HEK293 (cell line): Measurements from ENCODE around the gene ZNF790.

Experiments used
- ATF2 ChIP-seq: fragments of 450-650 bp; formaldehyde crosslinking; IDR thresholded peaks from 2 replicates; pipeline ENCODE4 v1.5.1; 2016; ENCODE audit warnings: missing biosample characterization, missing genetic modification characterization, low read depth
- KLF1 ChIP-seq: fragments of 450-650 bp; formaldehyde crosslinking; IDR thresholded peaks from 2 replicates; pipeline ENCODE4 v1.5.1; 2016; ENCODE audit warnings: missing biosample characterization, missing genetic modification characterization
- KLF9 ChIP-seq: fragments of 450-650 bp; formaldehyde crosslinking; IDR thresholded peaks from 2 replicates; pipeline ENCODE4 v1.5.1; 2016; ENCODE audit warnings: missing biosample characterization, missing genetic modification characterization, low read depth
- SALL2 ChIP-seq: fragments of 450-650 bp; formaldehyde crosslinking; IDR thresholded peaks from 2 replicates; pipeline ENCODE4 v1.5.0; 2017; ENCODE audit warnings: missing biosample characterization, mild to moderate bottlenecking, missing genetic modification characterization, borderline replicate concordance
- TCF7L2 ChIP-seq: IDR thresholded peaks from 2 replicates; pipeline ENCODE4 v1.6.1; 2011; ENCODE audit warnings: low read depth, mild to moderate bottlenecking, inconsistent platforms, low read length, moderate library complexity, borderline replicate concordance
- ZBTB10 ChIP-seq: fragments of 450-650 bp; formaldehyde crosslinking; IDR thresholded peaks from 2 replicates; pipeline ENCODE4 v1.5.1; 2016; ENCODE audit warnings: missing biosample characterization, missing genetic modification characterization
- ZBTB48 ChIP-seq: fragments of 450-650 bp; formaldehyde crosslinking; IDR thresholded peaks from 2 replicates; pipeline ENCODE4 v1.5.1; 2016; ENCODE audit warnings: missing biosample characterization, missing genetic modification characterization
- ZBTB49 ChIP-seq: fragments of 450-650 bp; formaldehyde crosslinking; IDR thresholded peaks from 2 replicates; pipeline ENCODE4 v1.5.1; 2016; ENCODE audit warnings: missing biosample characterization, missing genetic modification characterization, low read depth
- ZFP41 ChIP-seq: fragments of 450-650 bp; formaldehyde crosslinking; IDR thresholded peaks from 2 replicates; pipeline ENCODE4 v1.5.1; 2016; ENCODE audit warnings: missing biosample characterization, missing genetic modification characterization, borderline replicate concordance
- ZIC2 ChIP-seq: fragments of 450-650 bp; formaldehyde crosslinking; IDR thresholded peaks from 2 replicates; pipeline ENCODE4 v1.5.1; 2016; ENCODE audit warnings: missing biosample characterization, missing genetic modification characterization
- ZNF157 ChIP-seq: fragments of 450-650 bp; formaldehyde crosslinking; IDR thresholded peaks from 2 replicates; pipeline ENCODE4 v1.5.1; 2016; ENCODE audit warnings: missing biosample characterization, missing genetic modification characterization
- ZNF221 ChIP-seq: fragments of 450-650 bp; formaldehyde crosslinking; IDR thresholded peaks from 2 replicates; pipeline ENCODE4 v1.5.1; 2017; ENCODE audit warnings: missing biosample characterization, missing genetic modification characterization, borderline replicate concordance
- ZNF274 ChIP-seq, 2 experiments: fragments of 200-500 bp in 1 of 2; fragments of 450-650 bp in 1 of 2; sonication (Bioruptor generic) in 1 of 2; formaldehyde crosslinking in 1 of 2; IDR thresholded peaks; 2 replicates each; pipeline versions ENCODE4 v1.5.1 to v1.6.1; 2014 to 2016; ENCODE audit warnings: borderline replicate concordance in 1 of 2, inconsistent platforms in 1 of 2, low read length in 1 of 2, missing biosample characterization in 1 of 2, missing genetic modification characterization in 1 of 2
- ZNF335 ChIP-seq: fragments of 450-650 bp; formaldehyde crosslinking; conservative IDR thresholded peaks from 2 replicates; pipeline ENCODE4 v1.5.1; 2016; ENCODE audit warnings: missing biosample characterization, missing genetic modification characterization
- ZNF394 ChIP-seq: fragments of 450-650 bp; formaldehyde crosslinking; IDR thresholded peaks from 2 replicates; pipeline ENCODE4 v1.5.1; 2016; ENCODE audit warnings: missing biosample characterization, missing genetic modification characterization, mild to moderate bottlenecking, moderate library complexity, borderline replicate concordance
- ZNF404 ChIP-seq: fragments of 450-650 bp; formaldehyde crosslinking; IDR thresholded peaks from 2 replicates; pipeline ENCODE4 v1.5.1; 2017; ENCODE audit warnings: missing biosample characterization, missing genetic modification characterization
- ZNF423 ChIP-seq: fragments of 450-650 bp; formaldehyde crosslinking; IDR thresholded peaks from 2 replicates; pipeline ENCODE4 v1.5.1; 2016; ENCODE audit warnings: missing biosample characterization, missing genetic modification characterization
- ZNF544 ChIP-seq: fragments of 450-650 bp; formaldehyde crosslinking; IDR thresholded peaks from 2 replicates; pipeline ENCODE4 v1.5.0; 2017; ENCODE audit warnings: missing biosample characterization, missing genetic modification characterization
- ZNF558 ChIP-seq: fragments of 450-650 bp; formaldehyde crosslinking; IDR thresholded peaks from 2 replicates; pipeline ENCODE4 v1.5.1; 2016; ENCODE audit warnings: missing biosample characterization, missing genetic modification characterization
- ZNF596 ChIP-seq: fragments of 450-650 bp; IDR thresholded peaks from 2 replicates; pipeline ENCODE4 v1.5.0; 2018; ENCODE audit warnings: missing biosample characterization, mild to moderate bottlenecking, missing genetic modification characterization, moderate library complexity
- ZNF600 ChIP-seq: fragments of 450-650 bp; formaldehyde crosslinking; IDR thresholded peaks from 2 replicates; pipeline ENCODE4 v1.5.1; 2016; ENCODE audit warnings: missing biosample characterization, missing genetic modification characterization
- ZNF624 ChIP-seq: fragments of 450-650 bp; formaldehyde crosslinking; IDR thresholded peaks from 2 replicates; pipeline ENCODE4 v1.5.1; 2017; ENCODE audit warnings: missing biosample characterization, missing genetic modification characterization
- ZNF629 ChIP-seq: fragments of 450-650 bp; formaldehyde crosslinking; IDR thresholded peaks from 2 replicates; pipeline ENCODE4 v1.5.1; 2017; ENCODE audit warnings: missing biosample characterization, missing genetic modification characterization
- ZNF664 ChIP-seq: fragments of 450-650 bp; formaldehyde crosslinking; IDR thresholded peaks from 2 replicates; pipeline ENCODE4 v1.5.1; 2016; ENCODE audit warnings: missing biosample characterization, missing genetic modification characterization
- ZNF792 ChIP-seq: fragments of 450-650 bp; formaldehyde crosslinking; IDR thresholded peaks from 2 replicates; pipeline ENCODE4 v1.5.1; 2016; ENCODE audit warnings: missing biosample characterization, missing genetic modification characterization
- TF ChIP-seq, protein P1 (sequence below): fragments of 450-650 bp; formaldehyde crosslinking; IDR thresholded peaks from 2 replicates; pipeline ENCODE4 v1.5.1; 2017; ENCODE audit warnings: missing biosample characterization, missing genetic modification characterization
- TF ChIP-seq, protein P2 (sequence below): fragments of 450-650 bp; formaldehyde crosslinking; IDR thresholded peaks from 2 replicates; pipeline ENCODE4; 2016; ENCODE audit warnings: missing biosample characterization, missing genetic modification characterization
- TF ChIP-seq, protein P3 (sequence below): fragments of 450-650 bp; formaldehyde crosslinking; IDR thresholded peaks from 2 replicates; pipeline ENCODE4 v1.5.1; 2017; ENCODE audit warnings: missing biosample characterization, missing genetic modification characterization

The ZNF790 gene

GRCh38 chr19:36849701-36850558 is 11.7 kb upstream of the ZNF790 start (continued):
- peak; percentile 61 for TF ChIP-seq ZNF157 (tag by site-specific recombination)
- peak; percentile 90 for TF ChIP-seq ZBTB48
- 0 out of 2 replicates have a peak, but pooled peaks have one; percentile 10 for TF ChIP-seq ATF2 (tag by site-specific recombination)
- TF ChIP-seq KLF9, result peak; percentile 57
- TF ChIP-seq ZNF394 (tag by site-specific recombination), result peak; percentile 61; the same call in 1 of the 2 replicates
- TF ChIP-seq ZNF624 (tag by site-specific recombination), result no peak
- no peak for TF ChIP-seq ZNF221 (tag by site-specific recombination)
- TF ChIP-seq ZBTB10 (tag by site-specific recombination), result peak; percentile 99
- TF ChIP-seq SALL2 (tag by site-specific recombination), result no peak
- no peak for TF ChIP-seq ZFP41 (tag by site-specific recombination)
- no peak for TF ChIP-seq ZIC2
- TF ChIP-seq, protein P1, sequence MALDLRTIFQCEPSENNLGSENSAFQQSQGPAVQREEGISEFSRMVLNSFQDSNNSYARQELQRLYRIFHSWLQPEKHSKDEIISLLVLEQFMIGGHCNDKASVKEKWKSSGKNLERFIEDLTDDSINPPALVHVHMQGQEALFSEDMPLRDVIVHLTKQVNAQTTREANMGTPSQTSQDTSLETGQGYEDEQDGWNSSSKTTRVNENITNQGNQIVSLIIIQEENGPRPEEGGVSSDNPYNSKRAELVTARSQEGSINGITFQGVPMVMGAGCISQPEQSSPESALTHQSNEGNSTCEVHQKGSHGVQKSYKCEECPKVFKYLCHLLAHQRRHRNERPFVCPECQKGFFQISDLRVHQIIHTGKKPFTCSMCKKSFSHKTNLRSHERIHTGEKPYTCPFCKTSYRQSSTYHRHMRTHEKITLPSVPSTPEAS, result peak; percentile 89
- no peak for TF ChIP-seq ZNF423 (tag by site-specific recombination)
- no peak for TF ChIP-seq ZNF664 (tag by site-specific recombination)
- no peak for TF ChIP-seq TCF7L2
- TF ChIP-seq ZBTB49 (tag by site-specific recombination), result no peak
- TF ChIP-seq ZNF792 (tag by site-specific recombination), result peak; percentile 94
- TF ChIP-seq ZNF335 (tag by site-specific recombination), result peak; percentile 95
- no peak for TF ChIP-seq ZNF404 (tag by site-specific recombination)
- peak; percentile 96 for TF ChIP-seq ZNF600 (tag by site-specific recombination)
- TF ChIP-seq ZNF558 (tag by site-specific recombination), result peak; percentile 84
- no peak for TF ChIP-seq ZNF274 (IDR thresholded peaks at IDR 0.05; ENCODE audit: low read length)
- no peak for TF ChIP-seq ZNF274 (tag by site-specific recombination; IDR thresholded peaks at IDR 0.05; ENCODE audit: borderline replicate concordance)
- TF ChIP-seq ZNF629 (tag by site-specific recombination), result 0 out of 2 replicates have a peak, but pooled peaks have one; percentile 39
- TF ChIP-seq ZNF596, result no peak
- peak; percentile 79 for TF ChIP-seq KLF1
- TF ChIP-seq, protein P2, sequence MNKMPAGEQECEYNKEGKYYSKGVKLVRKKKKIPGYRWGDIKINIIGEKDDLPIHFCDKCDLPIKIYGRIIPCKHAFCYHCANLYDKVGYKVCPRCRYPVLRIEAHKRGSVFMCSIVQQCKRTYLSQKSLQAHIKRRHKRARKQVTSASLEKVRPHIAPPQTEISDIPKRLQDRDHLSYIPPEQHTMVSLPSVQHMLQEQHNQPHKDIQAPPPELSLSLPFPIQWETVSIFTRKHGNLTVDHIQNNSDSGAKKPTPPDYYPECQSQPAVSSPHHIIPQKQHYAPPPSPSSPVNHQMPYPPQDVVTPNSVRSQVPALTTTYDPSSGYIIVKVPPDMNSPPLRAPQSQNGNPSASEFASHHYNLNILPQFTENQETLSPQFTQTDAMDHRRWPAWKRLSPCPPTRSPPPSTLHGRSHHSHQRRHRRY (tag by site-specific recombination), result peak; percentile 90; the same call in 1 of the 2 replicates
- TF ChIP-seq, protein P3, sequence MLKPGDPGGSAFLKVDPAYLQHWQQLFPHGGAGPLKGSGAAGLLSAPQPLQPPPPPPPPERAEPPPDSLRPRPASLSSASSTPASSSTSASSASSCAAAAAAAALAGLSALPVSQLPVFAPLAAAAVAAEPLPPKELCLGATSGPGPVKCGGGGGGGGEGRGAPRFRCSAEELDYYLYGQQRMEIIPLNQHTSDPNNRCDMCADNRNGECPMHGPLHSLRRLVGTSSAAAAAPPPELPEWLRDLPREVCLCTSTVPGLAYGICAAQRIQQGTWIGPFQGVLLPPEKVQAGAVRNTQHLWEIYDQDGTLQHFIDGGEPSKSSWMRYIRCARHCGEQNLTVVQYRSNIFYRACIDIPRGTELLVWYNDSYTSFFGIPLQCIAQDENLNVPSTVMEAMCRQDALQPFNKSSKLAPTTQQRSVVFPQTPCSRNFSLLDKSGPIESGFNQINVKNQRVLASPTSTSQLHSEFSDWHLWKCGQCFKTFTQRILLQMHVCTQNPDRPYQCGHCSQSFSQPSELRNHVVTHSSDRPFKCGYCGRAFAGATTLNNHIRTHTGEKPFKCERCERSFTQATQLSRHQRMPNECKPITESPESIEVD (tag by site-specific recombination), result no peak
- TF ChIP-seq ZNF544, result no peak
